GM12892 (cell line): ENCODE measurements around the gene S100A12.

Experiments used
- DNase-seq: peaks from one replicate; pipeline ENCODE4 v3.0.0; 2011; ENCODE audit not compliant: insufficient read length
- FAIRE-seq: peaks from 2 replicates; lab custom pipeline; 2011; peaks lifted over from hg19 to GRCh38; lab: Jason Lieb, UNC
- POLR2A ChIP-seq: IDR thresholded peaks from 2 replicates; pipeline ENCODE4 v1.6.1; 2011; ENCODE audit warnings: low read depth, low read length, control low read depth
- POLR2AphosphoS5 ChIP-seq: IDR thresholded peaks from 2 replicates; pipeline ENCODE4 v1.6.1; 2011; ENCODE audit warnings: low read depth, low read length, control low read depth
- TAF1 ChIP-seq: IDR thresholded peaks from 2 replicates; pipeline ENCODE4 v1.6.1; 2011; ENCODE audit warnings: low read depth, mild to moderate bottlenecking, control low read depth, low read length, borderline replicate concordance

The S100A12 gene

DNA sequence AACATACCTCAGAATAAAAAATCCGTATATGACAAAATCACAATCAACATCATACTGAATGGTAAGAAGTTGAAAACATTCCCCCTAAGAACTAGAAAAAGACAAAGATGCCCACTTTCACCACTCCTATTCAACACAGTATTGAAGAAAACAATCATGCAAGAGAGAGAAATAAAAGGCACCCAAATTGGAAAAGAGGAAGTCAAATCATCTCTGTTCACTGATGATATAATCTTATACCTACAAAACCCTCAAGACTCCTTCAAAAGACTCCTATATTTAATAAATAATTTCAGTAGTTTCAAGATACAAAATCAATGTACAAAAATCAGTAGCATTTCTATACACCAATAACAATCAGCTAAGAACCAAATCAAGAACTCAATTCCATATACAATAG, 41.5 kb downstream of the S100A12 start:
- no peak for TF ChIP-seq TAF1
- FAIRE-seq (no peak), DNase-seq (no peak)

DNA sequence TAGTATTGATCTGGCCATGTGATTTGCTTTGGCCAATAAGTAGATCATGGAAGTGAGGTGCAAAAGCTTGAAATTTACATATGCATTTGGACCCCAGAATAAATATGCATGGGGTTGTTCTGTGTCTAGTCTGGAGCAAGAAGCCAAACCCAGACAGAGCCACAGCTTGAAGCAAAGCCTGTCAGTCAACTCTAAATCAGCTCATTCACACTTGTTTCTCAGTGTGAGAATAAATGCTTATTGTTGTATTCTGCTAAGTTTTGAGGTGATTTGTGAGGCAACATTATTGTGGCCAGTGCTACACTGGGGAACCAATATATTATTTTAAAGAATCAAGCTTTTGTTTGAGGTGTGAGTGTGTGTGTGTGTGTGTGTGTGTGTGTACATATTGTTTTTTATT, 50.5 kb downstream of the S100A12 start:
- FAIRE-seq = no peak

More for the DNA sequence above, 50.5 kb downstream of the S100A12 start:
- TF ChIP-seq TAF1 (no peak), POLR2AphosphoS5 (no peak), POLR2A (no peak)
- DNase-seq = no peak
